H1 (cell line): ENCODE data around the gene MLPH.

Experiments
- CEBPB ChIP-seq: IDR thresholded peaks from 2 replicates; pipeline ENCODE4 v1.6.1; 2012; ENCODE audit warnings: low read depth, low read length
- CTBP2 ChIP-seq: IDR thresholded peaks from 2 replicates; pipeline ENCODE4 v1.7.0; 2011; ENCODE audit warnings: borderline replicate concordance, mild to moderate bottlenecking, moderate library complexity, mixed read lengths, low read length; ENCODE audit not compliant: insufficient read depth, insufficient read length
- EZH2 ChIP-seq: fragments of 200-600 bp; sonication (generic); IDR thresholded peaks from 2 replicates; pipeline ENCODE4 v1.7.1; 2012; ENCODE audit warnings: low read depth, mild to moderate bottlenecking, moderate library complexity, low read length, inconsistent platforms; ENCODE audit not compliant: severe bottlenecking
- HDAC6 ChIP-seq: IDR thresholded peaks from one replicate; pipeline ENCODE4 v1.7.1; 2012; ENCODE audit warnings: low read depth, mild to moderate bottlenecking, inconsistent platforms, low read length, moderate library complexity
- RNF2 ChIP-seq: fragments of 200-900, 300-1000 bp; sonication (generic); IDR thresholded peaks from 2 replicates; pipeline ENCODE4 v1.7.1; 2016; ENCODE audit warnings: borderline replicate concordance, low read depth, mild to moderate bottlenecking, antibody characterized with exemption, low read length; ENCODE audit not compliant: poor library complexity, severe bottlenecking; ENCODE audit errors: missing control alignments
- SP1 ChIP-seq: IDR thresholded peaks from 2 replicates; pipeline ENCODE4 v1.6.1; 2011; ENCODE audit warnings: low read depth, low read length
- TF ChIP-seq, protein P1 (sequence below), 3 experiments: IDR thresholded peaks; 1 replicate in 2 of 3; 2 replicates in 1 of 3; pipeline versions ENCODE4 v1.5.1 to v1.6.1; 2011; ENCODE audit warnings: low read length in 3 of 3, mild to moderate bottlenecking in 3 of 3, inconsistent platforms in 2 of 3, low read depth in 1 of 3, moderate library complexity in 1 of 3; ENCODE audit not compliant: insufficient read depth in 1 of 3; ENCODE audit errors: control extremely low read depth in 1 of 3
- TF ChIP-seq, protein P2 (sequence below): IDR thresholded peaks from 2 replicates; pipeline ENCODE4 v1.6.1; 2011; ENCODE audit warnings: low read length, improper control_type of control experiment

DNA sequence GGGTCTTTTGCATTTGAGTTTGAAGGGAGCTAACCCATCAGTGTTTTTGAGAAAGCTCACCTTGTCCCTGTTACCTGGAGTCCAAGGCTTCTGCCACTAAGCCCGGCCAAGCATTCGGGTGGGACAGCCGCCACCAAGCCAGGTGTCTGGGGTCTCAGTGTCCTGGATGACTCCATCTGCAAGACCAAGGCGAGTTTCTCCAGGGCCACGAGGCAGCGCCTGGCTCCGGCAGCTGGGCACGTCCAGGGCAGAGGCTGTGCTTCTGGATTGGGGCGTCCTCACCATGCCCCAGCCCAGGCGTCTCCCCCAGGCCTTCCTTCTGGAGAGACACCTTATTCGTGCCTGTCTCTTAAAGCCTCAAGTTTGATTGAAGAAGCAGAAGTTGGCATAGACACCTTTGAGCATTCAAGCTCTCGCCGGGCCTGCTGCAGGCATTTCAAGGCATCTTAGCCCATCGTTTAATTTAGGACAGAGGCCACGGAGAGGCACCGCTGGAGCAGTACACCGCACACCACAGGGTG lies 24.9 kb downstream of the MLPH start:
- TF ChIP-seq HDAC6, result no peak
- TF ChIP-seq, protein P1, sequence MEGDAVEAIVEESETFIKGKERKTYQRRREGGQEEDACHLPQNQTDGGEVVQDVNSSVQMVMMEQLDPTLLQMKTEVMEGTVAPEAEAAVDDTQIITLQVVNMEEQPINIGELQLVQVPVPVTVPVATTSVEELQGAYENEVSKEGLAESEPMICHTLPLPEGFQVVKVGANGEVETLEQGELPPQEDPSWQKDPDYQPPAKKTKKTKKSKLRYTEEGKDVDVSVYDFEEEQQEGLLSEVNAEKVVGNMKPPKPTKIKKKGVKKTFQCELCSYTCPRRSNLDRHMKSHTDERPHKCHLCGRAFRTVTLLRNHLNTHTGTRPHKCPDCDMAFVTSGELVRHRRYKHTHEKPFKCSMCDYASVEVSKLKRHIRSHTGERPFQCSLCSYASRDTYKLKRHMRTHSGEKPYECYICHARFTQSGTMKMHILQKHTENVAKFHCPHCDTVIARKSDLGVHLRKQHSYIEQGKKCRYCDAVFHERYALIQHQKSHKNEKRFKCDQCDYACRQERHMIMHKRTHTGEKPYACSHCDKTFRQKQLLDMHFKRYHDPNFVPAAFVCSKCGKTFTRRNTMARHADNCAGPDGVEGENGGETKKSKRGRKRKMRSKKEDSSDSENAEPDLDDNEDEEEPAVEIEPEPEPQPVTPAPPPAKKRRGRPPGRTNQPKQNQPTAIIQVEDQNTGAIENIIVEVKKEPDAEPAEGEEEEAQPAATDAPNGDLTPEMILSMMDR (IDR thresholded peaks at IDR 0.05; ENCODE audit: control extremely low read depth in 1 of 3, insufficient read depth in 1 of 3, low read depth in 1 of 3, low read length in 3 of 3), result no peak
- no peak for TF ChIP-seq RNF2
- TF ChIP-seq, protein P2, sequence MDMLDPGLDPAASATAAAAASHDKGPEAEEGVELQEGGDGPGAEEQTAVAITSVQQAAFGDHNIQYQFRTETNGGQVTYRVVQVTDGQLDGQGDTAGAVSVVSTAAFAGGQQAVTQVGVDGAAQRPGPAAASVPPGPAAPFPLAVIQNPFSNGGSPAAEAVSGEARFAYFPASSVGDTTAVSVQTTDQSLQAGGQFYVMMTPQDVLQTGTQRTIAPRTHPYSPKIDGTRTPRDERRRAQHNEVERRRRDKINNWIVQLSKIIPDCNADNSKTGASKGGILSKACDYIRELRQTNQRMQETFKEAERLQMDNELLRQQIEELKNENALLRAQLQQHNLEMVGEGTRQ, result no peak
- TF ChIP-seq EZH2, result no peak
- no peak for TF ChIP-seq SP1
- TF ChIP-seq CEBPB, result no peak
- no peak for TF ChIP-seq CTBP2
